GM18867 (cell line): ENCODE measurements around the gene TMEM143.

Experiments
- ATAC-seq: cut with Tn5 transposase; IDR thresholded peaks from one replicate; pipeline ENCODE4 v1.9.1; 2021; ENCODE audit warnings: mild to moderate bottlenecking, moderate library complexity; ENCODE audit not compliant: unreplicated experiment

Gene TMEM143

DNA sequence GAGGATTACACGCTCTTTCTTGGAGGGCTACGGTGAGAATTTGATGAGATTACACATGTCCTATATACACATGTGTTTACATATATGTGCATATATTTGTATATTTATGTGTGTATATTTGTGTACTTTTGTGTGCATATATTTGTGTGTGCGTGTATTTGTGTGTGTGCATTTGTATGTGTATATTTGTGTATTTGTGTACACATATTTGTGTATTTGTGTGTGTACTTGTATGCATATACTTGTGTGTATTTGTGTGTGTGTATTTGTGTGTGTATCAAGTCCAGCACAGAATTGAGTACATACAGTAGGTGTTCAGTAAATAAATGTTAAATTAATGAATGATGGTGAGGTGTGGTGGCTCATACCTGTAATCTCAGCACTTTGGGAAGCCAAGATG is 1.8 kb downstream of the TMEM143 start:
- no peak for ATAC-seq

DNA sequence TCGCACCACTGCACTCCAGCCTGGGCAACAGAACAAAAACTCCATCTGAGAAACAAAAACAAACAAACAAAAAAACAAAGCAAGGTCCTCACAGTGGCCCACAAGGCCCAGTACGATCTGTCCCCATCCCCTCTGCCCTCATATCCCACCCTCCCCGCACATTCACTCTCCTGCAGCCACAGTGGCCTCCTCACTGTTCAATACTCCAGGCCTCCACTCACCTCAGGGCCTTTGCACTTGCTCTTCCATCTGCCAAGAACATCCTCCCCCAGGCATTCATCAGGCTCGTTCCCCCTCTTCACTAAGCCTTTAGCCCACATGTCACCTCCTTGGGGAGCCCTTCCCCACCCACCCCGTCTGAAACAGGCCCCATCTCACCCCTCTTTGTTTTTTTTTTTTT is 4.6 kb downstream of the TMEM143 start:
- no peak for ATAC-seq

GRCh38 chr19:48355365-48355954 is 8.3 kb downstream of the TMEM143 start:
- no peak for ATAC-seq

DNA sequence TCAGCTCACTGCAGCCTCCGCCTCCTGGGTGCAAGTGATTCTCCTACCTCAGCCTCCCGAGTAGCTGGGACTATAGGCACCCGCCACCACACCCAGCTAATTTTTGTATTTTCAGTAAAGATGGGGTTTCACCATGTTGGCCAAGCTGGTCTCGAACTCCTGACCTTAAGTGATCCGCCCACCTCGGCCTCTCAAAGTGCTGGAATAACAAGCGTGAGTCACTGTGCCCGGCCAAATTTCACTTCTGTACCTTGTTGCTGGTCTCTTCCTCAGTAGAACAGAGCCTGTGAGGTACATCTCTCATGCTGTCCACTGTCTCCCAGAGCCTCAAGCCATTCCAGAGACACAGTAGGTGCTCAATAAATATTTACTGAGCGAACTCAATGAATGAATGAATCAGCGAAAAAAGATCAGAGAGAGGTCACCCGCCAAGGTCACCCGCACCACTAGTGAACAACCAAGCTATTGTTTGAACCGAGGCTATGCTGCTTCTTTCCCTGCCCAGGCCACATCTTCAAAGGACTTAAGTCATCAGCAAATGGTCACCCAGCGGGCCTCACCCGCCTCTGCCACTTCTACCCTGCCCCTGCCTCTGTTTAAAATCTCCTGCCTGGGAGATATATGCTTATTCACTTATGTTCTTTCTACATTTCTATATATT is 9.3 kb downstream of the TMEM143 start:
- no peak for ATAC-seq

DNA sequence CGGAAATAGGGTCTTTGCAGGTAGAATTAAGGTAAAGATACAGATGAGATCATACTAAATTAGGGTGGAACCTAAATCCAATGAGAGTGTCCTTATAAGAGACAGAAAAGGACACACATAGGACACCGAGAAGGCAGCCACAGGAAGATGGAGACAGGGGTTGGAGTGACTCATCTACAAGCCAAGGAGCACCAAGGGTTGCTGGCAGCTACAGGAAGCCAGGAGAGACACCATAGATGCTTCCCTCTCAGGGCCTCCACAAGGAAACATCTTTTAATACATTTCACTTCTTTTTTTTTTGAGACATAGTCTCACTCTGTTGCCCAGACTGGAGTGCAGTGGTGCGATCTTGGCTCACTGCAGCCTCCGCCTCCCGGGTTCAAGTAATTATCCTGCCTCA is 10.1 kb downstream of the TMEM143 start:
- ATAC-seq, result no peak

- no peak for ATAC-seq
Observed at GRCh38 chr19:48351341-48351752, 12.4 kb downstream of the TMEM143 start.

- no peak for ATAC-seq
Observed at GRCh38 chr19:48350856-48351255, 12.9 kb downstream of the TMEM143 start.

- no peak for ATAC-seq
Observed at GRCh38 chr19:48348737-48349136, 15.0 kb downstream of the TMEM143 start.

GRCh38 chr19:48348045-48348444 is 15.7 kb downstream of the TMEM143 start:
- ATAC-seq, result no peak

- ATAC-seq, result no peak
Observed at GRCh38 chr19:48346191-48346590, 17.5 kb downstream of the TMEM143 start.

- ATAC-seq, result no peak
Observed at GRCh38 chr19:48344892-48345291, 18.8 kb downstream of the TMEM143 start.

DNA sequence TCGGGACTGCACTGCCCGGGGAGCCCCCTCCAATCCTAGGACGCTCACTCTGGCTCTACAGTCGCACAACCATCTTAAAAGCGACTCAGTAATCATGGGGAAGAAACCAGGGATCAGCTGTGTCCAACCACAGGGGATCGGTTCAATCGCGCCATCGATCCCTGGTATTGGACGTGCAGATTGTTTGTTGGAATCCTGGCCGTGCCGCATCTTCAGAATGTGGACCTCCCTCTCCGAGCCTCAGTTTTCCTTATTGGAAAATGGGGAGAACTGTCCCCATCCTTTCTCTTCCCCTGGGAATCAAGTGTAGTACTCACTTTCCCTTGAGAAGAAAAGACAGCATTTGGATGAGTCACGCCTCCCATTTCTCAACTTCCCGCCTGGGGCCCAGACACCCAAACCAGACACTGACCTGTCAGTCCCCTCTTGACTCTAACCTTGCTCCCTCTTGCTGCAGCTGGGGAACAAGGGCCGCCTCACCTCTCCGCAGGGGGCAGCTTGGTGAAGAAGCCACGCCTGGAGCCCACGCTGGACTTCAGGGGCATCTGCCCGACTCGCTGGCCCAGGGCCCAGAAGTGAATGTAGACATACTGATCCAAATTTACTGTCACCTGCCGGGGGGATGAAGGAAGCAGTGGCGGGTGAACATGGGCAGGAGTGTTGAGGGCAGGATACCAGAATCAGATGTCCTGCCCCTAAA is 20.7 kb downstream of the TMEM143 start:
- ATAC-seq, result no peak

GRCh38 chr19:48342414-48342738 is 21.4 kb downstream of the TMEM143 start:
- ATAC-seq, result no peak

- ATAC-seq, result no peak
Observed at GRCh38 chr19:48341515-48342413, 22.0 kb downstream of the TMEM143 start.

DNA sequence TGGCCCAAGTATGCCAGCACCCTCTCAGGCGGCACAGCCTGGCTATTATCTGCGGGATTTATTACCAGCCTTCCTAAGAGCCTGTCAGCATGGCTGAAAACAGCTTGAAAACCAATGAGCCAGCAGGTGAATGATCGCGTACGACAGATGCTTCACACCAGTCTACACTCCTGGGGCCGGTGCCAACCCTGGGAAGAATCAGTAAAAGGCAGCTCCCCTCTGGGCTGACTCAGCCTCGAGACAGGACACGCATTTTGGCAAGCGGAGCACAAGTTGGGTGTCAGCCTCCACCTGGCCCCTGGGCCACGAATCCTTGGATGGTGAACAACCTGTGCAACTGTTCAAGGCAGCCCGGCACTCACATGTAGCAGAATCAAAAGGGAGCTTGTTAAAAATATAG is 22.7 kb downstream of the TMEM143 start:
- ATAC-seq, result no peak

- no peak for ATAC-seq
Observed at GRCh38 chr19:48338802-48339503, 24.8 kb downstream of the TMEM143 start.

DNA sequence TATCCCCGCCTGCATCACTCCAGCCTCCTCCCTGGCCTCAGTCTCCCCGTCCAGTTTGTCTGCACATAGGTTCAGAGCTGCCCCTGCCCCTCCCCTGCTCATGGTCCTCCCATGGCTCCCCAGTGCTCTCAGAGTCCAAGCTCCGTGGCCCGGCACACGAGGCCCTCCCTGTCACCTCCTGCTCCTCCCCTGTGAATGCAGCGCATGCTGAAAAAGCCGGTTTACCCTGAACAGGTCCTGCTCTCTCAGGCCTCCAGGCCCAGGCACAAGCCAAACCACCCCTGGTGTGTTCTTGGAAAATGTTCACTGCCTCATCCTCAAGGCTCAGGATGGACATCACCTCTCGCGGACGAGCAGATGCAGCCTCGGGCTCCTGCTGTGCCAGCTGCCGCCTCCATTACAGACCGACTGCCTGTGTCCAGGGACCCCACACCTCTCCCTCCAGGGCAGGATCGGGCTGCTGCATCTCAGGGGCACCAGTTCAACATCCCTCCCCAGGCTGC is 25.4 kb downstream of the TMEM143 start:
- ATAC-seq, result no peak

DNA sequence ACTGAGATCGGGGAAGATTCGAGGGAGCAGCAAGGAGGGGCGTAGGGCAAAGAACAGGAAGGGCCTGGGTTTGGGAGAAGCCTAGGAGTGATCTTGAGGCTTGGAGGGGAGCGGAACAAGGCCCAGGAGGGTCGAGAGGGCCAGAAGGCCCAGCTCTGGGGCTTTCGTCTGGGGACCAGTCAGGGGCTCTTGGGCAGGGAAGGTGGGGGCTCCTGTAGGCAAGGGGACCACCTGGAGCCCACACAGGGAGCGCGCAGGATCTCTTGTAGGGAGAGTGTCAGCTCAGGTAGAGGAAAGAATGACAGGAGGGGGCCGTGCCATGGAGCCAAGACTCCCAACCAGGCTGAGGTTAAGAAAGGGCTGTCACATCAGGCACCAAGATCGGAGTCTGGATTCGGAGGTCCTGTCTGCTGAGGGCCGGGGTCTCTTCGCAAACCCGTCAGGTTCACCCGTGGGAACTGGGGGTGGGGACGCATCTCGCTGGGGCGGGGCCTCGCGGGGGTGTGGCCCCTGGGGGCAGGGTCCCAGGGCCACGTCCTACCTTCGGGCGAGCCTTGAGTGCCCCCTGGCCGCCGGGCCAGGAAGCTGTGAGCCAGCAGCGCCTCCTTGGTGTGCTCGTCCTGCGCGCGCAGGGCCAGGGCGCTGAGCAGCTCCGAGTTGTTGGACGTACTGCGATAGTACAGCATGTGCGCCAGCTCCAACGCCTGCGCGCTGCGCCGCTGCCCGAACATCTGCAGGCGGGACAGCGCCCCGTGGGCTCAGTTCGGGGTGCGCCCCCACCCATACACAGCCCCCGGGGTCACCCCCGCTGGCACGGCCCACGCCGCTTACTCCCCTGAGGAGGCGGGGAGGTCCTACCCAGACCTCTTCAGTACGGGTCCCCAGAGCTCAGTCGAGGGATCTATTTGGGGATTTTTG is 30.0 kb downstream of the TMEM143 start:
- peak; percentile 49 for ATAC-seq

DNA sequence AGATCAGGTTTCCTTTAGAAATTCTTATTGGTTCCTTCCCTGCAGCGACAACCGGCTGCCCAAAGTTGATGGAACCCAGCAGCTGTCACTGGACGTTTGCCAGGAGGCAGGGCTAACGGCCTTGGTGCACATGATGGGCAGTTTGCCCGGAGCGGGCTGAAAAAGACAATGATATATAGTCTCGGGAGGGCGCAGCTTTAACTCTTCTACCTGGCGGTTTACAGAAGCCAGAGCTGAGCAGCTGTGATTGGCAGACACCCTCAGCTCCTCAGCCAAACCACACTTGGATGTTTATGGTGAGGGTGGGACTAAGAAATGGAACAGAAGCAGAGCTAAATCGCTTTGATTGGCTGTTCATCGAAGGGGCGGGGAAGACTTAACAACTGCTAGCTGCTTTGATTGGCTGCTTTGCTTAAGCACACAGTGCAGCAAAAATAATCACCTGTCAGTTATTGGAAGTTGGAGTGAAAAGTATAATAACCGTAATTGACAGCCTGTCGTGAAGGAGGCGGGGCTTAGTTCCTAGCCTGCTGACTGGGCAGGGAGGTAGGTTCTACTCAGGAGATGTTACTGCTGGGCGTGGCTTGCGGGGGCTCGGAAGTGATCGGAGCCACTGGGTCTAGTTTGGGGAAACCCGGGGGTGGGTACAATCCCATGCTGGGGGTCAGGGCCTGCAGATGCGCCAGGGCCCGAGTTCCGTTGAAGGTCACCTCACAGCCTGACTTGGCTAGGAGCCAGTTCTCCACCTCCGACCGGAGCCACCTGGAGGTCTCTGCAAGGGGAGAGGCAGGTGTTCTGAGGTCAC is 30.9 kb downstream of the TMEM143 start:
- ATAC-seq, result peak; percentile 62
